ENCODE measurements around the gene RPF1. TPM values are rescaled to one million over a fixed set of nuclear protein-coding genes. Genes with fewer than 3 reads are reported as not detected.

The RPF1 gene
- total and polyA plus RNA-seq, 2 of the 4 experiments (the other 2 are of a cell fraction), result 28.4 to 30.3 TPM

GRCh38 chr1:84467298-84467697 lies 11.8 kb upstream of the RPF1 start:
- ChIA-PET CTCF (no interaction called here), POLR2A (ENCODE audit: unreplicated experiment) (no interaction called here)
- Histone ChIP-seq H4K20me1 (ENCODE audit: insufficient read depth, low read length) (no peaks in the 10 kb centered on the region), H3K79me1 (ENCODE audit: low read depth in 1 of 2, low read length in 2 of 2) (no peaks in the 10 kb centered on the region), H2AFZ (replicated peaks; ENCODE audit: low read length, poor library complexity) (no peak overlapping the region), H3K9me3 (ENCODE audit: control insufficient read depth, insufficient read depth, low read length) (no peaks in the 10 kb centered on the region), H3K56ac (ENCODE audit: extremely low read depth, insufficient read depth, low read length) (no peak overlapping the region), H3K4ac (ENCODE audit: low read depth, low read length) (no peak overlapping the region), H4K91ac (ENCODE audit: insufficient read depth, low read depth, low read length) (no peak overlapping the region), H3K4me3 (ENCODE audit: insufficient read depth, low read depth, low read length) (no peak overlapping the region), H2BK5ac (ENCODE audit: low read depth, low read length, poor library complexity, severe bottlenecking) (no peak overlapping the region), H3K4me2 (ENCODE audit: low read depth, low read length) (no peak overlapping the region), H2BK20ac (ENCODE audit: low read depth, low read length) (no peak overlapping the region), H4K8ac (ENCODE audit: low read depth in 2 of 2, low read length in 2 of 2) (no peak overlapping the region), H3K27ac (ENCODE audit: insufficient read depth, low read length) (no peak overlapping the region), H2AK5ac (ENCODE audit: low read depth, low read length) (no peak overlapping the region), H2BK15ac (ENCODE audit: low read depth, low read length) (no peak overlapping the region), H3K23ac (ENCODE audit: low read depth, low read length) (no peak overlapping the region), H3K18ac (ENCODE audit: low read depth, low read length) (no peak overlapping the region), H4K5ac (ENCODE audit: low read depth, low read length) (no peak overlapping the region), H3K27me3 (ENCODE audit: control insufficient read depth, insufficient read depth, low read length) (peaks cover 11% of the 10 kb centered on the region), H3K36me3 (ENCODE audit: control insufficient read depth, insufficient read depth, low read length) (no peaks in the 10 kb centered on the region), H3K4me1 (ENCODE audit: control insufficient read depth, insufficient read depth, low read length) (no peaks in the 10 kb centered on the region), H2AK9ac (replicated peaks; ENCODE audit: low read depth, low read length, poor library complexity) (no peak overlapping the region), H2BK120ac (ENCODE audit: low read depth, low read length) (no peak overlapping the region), H3K14ac (replicated peaks; ENCODE audit: low read depth, low read length) (no peak overlapping the region), H3K9me1 (ENCODE audit: insufficient read depth, low read length) (no peaks in the 10 kb centered on the region), H3K9ac (ENCODE audit: low read depth, low read length) (no peak overlapping the region)
- intact Hi-C loops (cut with micrococcal nuclease) (no loop called here), dilution Hi-C loops (cut with HindIII; ENCODE audit: low sequenced_read_pairs, unreplicated experiment) (no loop called here), in situ Hi-C loops (cut with MboI; ENCODE audit: low sequenced_read_pairs) (loop anchor here (10.0 kb wide), 1 partner anchor 468 kb away; no protein-coding TSS in a partner anchor)
- DNase-seq, result no peak
- ATAC-seq (ENCODE audit: low read depth), result no peak
- TF ChIP-seq POLR2A (IDR thresholded peaks at IDR 0.05; ENCODE audit: low read depth, low read length) (no peak), MAFK (IDR thresholded peaks at IDR 0.05; ENCODE audit: low read depth, low read length) (no peak), FOS (IDR thresholded peaks at IDR 0.05; ENCODE audit: low read depth, low read length) (no peak), CHD1 (IDR thresholded peaks at IDR 0.05; ENCODE audit: low read depth, low read length) (no peak), MAZ (IDR thresholded peaks at IDR 0.05; ENCODE audit: borderline replicate concordance, low read depth, low read length) (no peak), RFX5 (IDR thresholded peaks at IDR 0.05; ENCODE audit: low read depth, low read length) (no peak), CEBPB (IDR thresholded peaks at IDR 0.05; ENCODE audit: low read depth, low read length) (no peak), RAD21 (IDR thresholded peaks at IDR 0.05; ENCODE audit: low read length) (no peak), BHLHE40 (IDR thresholded peaks at IDR 0.05; ENCODE audit: low read depth, low read length) (no peak), NFE2L2 (IDR thresholded peaks at IDR 0.05; ENCODE audit: low read depth, low read length) (no peak), MXI1 (IDR thresholded peaks at IDR 0.05; ENCODE audit: borderline replicate concordance, low read depth, low read length) (no peak), RCOR1 (IDR thresholded peaks at IDR 0.05; ENCODE audit: insufficient replicate concordance, low read length) (no peak), SMC3 (IDR thresholded peaks at IDR 0.05; ENCODE audit: low read depth, low read length) (no peak)
- TF ChIP-seq, protein P1, sequence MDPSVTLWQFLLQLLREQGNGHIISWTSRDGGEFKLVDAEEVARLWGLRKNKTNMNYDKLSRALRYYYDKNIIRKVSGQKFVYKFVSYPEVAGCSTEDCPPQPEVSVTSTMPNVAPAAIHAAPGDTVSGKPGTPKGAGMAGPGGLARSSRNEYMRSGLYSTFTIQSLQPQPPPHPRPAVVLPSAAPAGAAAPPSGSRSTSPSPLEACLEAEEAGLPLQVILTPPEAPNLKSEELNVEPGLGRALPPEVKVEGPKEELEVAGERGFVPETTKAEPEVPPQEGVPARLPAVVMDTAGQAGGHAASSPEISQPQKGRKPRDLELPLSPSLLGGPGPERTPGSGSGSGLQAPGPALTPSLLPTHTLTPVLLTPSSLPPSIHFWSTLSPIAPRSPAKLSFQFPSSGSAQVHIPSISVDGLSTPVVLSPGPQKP (IDR thresholded peaks at IDR 0.05; ENCODE audit: borderline replicate concordance, low read depth, low read length), result no peak
- TF ChIP-seq, protein P2, sequence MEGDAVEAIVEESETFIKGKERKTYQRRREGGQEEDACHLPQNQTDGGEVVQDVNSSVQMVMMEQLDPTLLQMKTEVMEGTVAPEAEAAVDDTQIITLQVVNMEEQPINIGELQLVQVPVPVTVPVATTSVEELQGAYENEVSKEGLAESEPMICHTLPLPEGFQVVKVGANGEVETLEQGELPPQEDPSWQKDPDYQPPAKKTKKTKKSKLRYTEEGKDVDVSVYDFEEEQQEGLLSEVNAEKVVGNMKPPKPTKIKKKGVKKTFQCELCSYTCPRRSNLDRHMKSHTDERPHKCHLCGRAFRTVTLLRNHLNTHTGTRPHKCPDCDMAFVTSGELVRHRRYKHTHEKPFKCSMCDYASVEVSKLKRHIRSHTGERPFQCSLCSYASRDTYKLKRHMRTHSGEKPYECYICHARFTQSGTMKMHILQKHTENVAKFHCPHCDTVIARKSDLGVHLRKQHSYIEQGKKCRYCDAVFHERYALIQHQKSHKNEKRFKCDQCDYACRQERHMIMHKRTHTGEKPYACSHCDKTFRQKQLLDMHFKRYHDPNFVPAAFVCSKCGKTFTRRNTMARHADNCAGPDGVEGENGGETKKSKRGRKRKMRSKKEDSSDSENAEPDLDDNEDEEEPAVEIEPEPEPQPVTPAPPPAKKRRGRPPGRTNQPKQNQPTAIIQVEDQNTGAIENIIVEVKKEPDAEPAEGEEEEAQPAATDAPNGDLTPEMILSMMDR (conservative IDR thresholded peaks at IDR 0.05; ENCODE audit: low read depth, low read length), result no peak
- TF ChIP-seq, protein P3, sequence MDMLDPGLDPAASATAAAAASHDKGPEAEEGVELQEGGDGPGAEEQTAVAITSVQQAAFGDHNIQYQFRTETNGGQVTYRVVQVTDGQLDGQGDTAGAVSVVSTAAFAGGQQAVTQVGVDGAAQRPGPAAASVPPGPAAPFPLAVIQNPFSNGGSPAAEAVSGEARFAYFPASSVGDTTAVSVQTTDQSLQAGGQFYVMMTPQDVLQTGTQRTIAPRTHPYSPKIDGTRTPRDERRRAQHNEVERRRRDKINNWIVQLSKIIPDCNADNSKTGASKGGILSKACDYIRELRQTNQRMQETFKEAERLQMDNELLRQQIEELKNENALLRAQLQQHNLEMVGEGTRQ (IDR thresholded peaks at IDR 0.05; ENCODE audit: low read depth, low read length), result no peak
- no TSS peak for BruUV-seq (replicated peaks)

All from IMR-90 (cell line).